Stimulated activated CD8-positive, alpha-beta memory T cell treated with anti-CD3 and anti-CD28 coated beads, Interleukin-7, amount 100 ng/mL, for 1 hour (primary cell): ENCODE measurements around the gene NT5DC1.
"Not testable (repeated sequence)": the region's sequence is repeated elsewhere in the genome, so short reads cannot be mapped to it uniquely, and the experiment has no call there.

Source experiments
- DNase-seq, 2 donors: peaks; one replicate each; pipeline ENCODE4 v3.0.0-alpha.2; 2020; ENCODE audit warnings: low read depth in 2 of 2

Gene NT5DC1

DNA sequence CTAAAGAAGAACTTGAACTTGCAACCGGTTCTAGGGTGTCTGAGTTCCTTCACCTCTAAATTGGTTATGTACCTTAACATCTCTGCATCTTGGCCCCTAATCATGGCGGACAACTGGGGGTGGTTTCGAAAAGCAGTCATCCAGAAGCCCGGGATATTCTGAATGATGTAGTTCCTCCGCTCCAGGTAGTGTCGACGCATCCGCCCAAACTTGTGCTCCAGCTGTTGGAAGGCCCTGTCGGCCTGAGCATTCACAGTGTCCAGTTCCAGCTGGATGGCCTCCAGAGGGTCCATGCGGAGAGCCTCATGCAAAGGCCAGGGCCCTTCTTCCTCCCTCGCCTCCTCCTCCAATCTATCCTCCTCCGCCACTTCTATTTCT lies 178.2 kb downstream of the NT5DC1 start:
- DNase-seq: no peak

DNA sequence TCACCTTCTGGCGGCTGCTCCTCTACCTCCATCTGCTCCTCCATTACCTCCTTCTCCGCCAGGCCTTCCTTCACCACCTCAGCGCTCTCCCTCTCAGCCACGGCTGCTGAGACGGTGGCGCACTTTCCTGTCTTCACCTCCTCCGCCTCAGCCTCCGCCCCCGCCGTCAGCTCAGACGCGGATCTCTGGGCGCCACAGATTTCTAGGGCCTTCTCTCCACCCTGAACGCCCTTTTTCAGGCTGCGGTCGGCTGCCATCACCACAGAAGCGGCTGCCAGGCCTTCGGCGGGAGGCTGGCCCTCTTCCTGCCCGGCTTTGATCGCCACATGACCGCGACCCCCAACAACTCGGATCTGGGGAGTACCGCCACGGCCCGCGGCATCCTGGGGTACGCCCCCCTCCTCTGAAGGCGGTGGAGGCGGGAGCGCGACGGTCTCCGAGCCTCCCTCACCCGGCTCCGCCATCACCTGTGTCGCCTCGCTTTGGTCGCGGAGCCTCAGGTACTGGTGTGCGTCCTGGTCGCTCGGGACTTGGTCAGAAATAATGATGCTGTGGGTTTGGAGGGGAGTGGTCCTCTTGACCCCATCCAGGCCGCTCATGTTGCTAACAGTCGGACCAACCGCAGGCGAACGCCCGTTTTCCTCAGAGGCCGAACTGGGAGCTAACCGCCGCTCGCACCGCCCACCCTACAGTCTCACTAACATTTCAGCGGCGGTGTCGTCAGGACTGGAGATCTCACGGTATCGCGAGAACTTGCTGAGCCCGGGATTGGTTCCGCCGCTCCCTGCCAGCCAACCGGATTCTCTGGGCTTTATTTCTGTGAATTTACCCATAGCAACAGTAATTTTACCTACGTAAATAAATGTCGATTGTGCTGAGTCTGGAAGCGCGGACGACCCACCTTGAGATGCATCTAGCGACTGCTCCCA lies 178.8 kb downstream of the NT5DC1 start, which contains the start of gene TSPYL1:
Gene TSPYL1, minus strand, starts transcription at position 699 of the 929 bp plus-strand sequence. Its CDS starts 100 bp downstream, at position 599.
- DNase-seq: peak; percentile 82 to 88

- DNase-seq: no peak
These were observed 179.7 kb downstream of the NT5DC1 start for GRCh38 chr6:116280161-116280932.

DNA sequence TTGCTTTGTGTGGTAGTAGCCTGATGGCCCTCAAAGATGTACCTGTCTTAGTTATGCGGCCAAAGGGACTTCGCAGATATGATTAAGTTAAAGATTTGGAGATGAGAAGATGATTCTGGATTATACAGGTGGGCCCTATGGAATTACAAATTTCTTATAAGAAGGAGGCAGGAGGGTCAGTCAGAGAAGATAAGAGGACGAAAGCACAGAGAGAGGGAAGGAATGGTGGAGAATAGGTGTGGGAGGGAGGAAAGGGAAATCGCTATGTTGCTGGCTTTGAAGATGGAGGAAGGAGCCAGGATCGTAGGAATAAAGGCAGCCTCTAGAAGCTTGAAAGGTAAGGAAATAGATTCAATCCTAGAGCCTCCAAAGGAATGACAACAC lies 180.3 kb downstream of the NT5DC1 start:
- no peak for DNase-seq

DNA sequence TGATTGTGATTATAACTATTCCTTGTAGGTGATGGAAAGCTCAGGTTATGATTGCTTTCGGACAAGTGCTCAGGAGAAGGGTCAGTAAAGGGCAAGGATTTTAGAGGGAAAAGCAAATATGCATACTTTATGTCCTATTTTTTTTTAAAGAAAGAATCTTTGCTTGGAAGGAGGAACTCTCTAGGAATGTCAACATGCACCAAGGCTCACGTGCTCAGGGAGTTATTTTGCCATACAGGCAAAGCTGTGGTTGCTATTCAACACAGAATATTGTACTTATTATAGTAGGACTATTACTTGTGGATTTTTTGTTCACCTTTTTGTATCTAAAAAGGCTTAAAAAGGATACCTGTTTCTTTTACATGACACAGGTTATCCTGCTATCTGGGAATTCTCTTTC lies 182.0 kb downstream of the NT5DC1 start:
- no peak for DNase-seq

DNA sequence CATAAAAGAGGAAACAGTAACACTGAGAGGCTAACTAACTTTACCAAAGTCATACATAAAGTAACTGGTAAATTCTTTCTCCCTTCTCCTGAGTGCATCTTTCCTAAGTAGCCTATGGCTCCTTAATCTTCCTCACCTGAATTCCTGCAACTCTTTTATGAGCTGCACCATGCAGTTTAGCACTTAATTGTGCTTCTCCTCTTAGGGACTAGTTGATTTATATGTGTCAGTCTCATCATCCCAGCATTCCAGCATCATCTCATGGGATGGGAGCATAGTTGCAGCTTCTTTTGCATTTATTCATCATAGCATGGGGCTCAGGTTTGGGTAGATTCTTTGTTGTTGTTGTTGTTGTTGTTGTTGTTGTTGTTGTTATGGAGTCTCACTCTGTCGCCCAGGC lies 182.5 kb downstream of the NT5DC1 start:
- no peak for DNase-seq

DNA sequence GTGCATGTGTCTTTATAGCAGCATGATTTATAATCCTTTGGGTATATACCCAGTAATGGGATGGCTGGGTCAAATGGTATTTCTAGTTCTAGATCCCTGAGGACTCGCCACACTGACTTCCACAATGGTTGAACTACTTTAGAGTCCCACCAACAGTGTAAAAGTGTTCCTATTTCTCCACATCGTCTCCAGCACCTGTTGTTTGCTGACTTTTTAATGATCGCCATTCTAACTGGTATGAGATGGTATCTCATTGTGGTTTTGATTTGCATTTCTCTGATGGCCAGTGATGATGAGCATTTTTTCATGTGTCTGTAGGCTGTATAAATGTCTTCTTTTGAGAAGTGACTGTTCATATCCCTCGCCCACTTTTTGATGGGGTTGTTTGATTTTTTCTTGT lies 184.3 kb downstream of the NT5DC1 start:
- DNase-seq: not testable (repeated sequence)

- no peak for DNase-seq
These were observed 186.2 kb downstream of the NT5DC1 start for GRCh38 chr6:116286773-116287358.

DNA sequence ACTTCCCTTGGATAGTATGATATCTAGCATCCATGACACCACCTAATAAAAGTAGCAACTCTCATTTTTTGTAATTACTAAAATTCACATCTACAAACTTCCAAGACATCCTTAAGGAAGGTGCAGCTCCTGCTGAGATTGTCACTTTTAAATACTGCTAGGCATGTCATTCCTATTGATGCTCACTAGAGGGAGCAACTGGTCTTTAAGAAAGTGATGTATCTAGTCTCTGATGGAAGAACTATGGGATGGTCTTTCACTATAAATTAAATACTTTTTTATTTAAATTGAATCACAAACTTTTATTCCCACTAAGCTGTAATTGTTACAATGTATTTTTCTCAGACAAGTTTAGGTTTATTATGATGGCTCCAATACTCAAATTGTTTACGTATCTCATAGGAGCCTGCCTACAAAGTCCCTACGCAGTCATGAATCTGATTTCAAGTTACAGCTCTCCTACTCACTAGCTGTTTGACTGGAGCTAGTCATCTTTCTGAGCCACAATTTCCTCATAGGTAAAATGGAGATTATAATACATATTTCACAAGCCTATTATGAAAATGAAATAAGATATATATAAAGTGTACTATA lies 187.1 kb downstream of the NT5DC1 start:
- no peak for DNase-seq

GRCh38 chr6:116289876-116290275 lies 189.2 kb downstream of the NT5DC1 start:
- DNase-seq: no peak

DNA sequence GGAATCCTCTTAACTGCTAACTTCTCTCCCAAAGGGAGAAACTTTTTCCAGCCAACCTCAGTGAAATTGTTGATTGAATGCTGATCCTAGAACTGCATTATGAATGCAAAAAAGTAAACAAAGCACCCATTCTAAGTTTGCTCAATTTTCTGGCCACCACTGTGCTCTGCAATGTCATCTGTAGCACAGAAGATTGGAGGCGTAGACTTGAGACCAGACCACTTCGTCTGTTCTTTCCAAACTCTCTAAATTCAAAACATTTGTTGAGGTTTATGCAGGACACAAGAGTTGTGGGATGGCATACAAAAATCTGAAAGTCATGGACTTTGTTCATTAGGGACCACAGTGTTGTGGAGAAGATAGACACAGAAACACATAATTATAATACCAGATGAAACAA lies 190.1 kb downstream of the NT5DC1 start:
- no peak for DNase-seq

- DNase-seq: no peak
These were observed 191.2 kb downstream of the NT5DC1 start for GRCh38 chr6:116291701-116292396.

GRCh38 chr6:116292553-116292952 lies 191.9 kb downstream of the NT5DC1 start:
- no peak for DNase-seq

DNA sequence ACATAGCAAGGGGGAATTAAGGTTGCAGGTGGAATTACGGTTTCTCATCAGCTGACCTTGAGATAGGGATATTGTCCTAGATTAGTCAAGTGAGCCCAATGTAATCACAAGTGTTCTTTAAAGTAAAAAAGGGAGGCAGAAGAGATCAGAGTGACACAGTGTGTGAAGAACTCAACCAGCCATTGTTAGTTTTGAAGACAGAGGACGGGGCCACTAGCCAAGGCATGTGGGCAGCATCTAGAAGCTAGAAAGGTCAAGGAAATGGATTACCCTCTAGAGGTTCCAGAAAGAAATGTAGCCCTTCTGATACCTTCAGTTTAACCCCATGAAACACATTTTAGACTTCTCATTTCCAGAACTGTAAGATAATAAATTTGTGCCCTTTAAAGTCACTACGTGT lies 197.6 kb downstream of the NT5DC1 start:
- DNase-seq: no peak

DNA sequence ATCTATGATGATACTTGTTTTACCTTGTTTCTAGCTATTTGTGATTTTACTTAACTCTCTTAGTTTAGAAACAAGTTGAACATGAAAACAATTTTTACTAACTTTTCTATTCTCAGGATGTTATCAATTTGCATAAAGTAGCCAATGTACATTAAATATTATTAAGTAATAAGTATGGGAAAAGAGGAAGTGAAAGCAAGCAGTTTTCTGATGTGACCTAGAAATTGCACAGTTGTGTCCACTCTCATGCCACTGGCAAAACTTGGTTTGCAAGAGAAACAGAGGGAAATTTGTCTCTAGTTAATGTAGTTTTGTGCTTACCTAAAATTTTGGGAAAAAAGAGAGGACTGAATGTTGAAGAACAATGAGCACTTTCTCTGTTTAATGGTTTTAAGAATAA lies 198.3 kb downstream of the NT5DC1 start:
- no peak for DNase-seq
